Measurements from ENCODE around the gene TWF2.
"Not testable (repeated sequence)": the region's sequence is repeated elsewhere in the genome, so short reads cannot be mapped to it uniquely, and the experiment has no call there.

TWF2 gene

DNA sequence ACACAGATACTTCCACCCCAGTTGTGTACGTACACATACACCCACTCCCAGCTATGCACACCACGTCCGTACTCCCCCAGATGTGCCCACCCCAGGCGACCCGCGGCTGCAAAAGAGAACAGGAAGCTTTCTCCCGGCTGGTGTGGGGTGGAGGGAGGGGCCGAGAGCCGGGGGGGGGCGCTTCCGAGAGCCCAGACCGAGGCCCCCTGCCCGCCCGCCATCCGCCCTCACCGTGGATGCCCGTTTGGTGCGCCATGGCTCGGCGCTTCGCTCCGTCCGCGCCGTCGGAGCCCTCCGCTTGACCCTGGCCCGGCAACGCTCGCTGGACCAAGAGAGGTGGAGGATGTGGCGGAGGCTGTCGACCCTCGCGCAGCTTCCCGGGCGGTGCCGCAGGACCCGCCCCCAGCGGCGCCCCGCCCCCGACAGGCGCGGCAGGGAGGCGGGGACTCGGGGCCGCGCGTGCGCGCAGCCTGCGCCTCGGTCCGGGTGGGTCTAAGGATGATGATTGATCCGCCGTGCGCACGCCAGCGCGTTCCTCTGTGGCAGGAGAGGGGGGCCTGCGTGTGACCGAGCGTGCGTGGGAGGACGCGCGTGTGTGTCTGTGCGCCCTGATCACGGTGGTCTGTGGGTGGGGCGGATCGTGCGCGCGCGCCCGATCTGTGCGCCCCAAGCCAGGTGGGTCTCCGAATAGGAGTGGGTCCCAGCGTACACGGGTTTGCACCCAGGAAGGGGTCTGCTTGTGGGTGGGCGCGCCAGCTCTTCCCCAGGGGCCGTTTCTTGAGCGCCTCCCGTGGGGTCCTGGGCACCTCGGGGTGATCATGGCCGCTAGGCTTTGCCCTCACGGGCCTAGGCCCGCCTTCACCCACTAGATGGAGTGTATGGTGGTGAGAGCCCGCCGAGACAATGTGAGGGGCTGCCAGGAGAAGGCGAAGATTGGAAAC lies at the start of gene TWF2:
TWF2 (minus strand) TSS at position 398 of the 941 bp plus-strand sequence; CDS start at position 256, 142 bp downstream.
- peak; percentile 93 for DNase-seq

DNA sequence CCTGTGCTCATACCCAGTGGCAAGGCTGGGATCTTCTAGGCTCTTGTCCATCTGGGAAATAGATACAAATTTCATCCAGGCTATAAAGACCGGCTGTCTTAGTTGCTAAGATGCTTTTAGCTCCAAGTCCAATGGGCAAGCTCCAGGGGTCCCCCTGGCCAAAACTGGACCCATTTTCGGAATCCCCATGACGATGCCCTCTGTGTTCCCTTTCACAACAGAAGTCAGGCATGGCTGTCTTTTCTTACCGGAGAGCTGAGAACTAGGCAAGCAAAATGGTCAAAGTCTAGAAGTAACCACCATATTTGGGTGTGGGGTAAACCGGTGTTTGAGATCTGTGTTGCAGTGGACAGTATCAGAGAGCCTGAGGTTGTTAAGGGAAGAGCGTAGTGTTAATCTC lies 49.7 kb upstream of the TWF2 start:
- no peak for DNase-seq

DNA sequence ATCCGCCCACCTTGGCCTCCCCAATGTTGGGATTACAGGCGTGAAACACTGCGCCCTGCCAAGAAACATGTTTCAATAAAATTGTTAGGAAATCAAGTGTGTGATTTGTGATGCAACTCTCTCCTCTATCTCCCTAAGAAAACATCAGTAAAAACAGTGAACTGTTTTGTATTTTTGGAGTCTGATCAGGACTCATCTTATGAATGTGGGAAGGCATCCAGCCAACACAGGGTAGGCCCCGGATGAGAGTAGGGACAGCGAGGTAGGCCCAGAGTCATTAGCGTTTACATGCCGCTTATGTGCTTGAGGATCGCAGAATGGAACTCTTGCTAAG lies 47.8 kb upstream of the TWF2 start:
- DNase-seq = no peak

DNA sequence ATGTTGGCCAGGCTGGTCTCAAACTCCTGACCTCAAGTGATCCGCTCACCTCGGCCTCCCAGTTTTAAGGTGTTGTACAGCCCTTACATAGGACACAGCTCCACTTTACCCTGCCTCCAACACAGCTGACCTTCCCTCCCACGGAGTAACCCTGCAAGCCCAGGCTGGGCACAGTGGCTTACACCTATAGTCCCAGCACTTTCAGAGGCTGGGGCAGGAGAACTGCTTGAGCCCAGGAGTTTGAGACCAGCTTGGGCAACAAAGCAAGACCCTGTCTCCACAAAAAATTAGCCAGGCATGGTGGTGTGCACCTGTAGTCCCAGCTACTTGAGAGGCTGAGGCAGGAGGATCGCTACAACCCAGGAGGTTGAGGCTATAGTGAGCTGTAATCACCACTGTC lies 45.1 kb upstream of the TWF2 start:
- not testable (repeated sequence) for DNase-seq

DNA sequence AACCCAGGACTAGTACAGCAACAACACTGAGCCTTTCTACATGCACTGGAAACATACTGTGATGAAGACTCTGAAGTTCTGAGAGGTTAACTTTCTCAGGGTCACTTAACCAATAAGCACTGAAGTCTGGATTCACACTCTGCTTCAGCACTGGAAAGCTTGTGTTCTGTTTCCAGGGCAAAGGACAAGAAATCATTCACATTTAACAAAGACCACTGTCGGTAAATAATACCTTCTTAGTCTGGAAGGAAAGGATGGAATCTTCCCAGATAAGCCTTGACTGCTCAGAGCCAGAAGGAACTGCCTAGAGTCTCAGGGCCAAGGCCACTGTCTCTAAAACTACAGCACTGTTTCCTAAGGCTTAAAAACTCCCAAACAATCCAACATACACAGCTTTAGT lies 44.3 kb upstream of the TWF2 start:
- no peak for DNase-seq

DNA sequence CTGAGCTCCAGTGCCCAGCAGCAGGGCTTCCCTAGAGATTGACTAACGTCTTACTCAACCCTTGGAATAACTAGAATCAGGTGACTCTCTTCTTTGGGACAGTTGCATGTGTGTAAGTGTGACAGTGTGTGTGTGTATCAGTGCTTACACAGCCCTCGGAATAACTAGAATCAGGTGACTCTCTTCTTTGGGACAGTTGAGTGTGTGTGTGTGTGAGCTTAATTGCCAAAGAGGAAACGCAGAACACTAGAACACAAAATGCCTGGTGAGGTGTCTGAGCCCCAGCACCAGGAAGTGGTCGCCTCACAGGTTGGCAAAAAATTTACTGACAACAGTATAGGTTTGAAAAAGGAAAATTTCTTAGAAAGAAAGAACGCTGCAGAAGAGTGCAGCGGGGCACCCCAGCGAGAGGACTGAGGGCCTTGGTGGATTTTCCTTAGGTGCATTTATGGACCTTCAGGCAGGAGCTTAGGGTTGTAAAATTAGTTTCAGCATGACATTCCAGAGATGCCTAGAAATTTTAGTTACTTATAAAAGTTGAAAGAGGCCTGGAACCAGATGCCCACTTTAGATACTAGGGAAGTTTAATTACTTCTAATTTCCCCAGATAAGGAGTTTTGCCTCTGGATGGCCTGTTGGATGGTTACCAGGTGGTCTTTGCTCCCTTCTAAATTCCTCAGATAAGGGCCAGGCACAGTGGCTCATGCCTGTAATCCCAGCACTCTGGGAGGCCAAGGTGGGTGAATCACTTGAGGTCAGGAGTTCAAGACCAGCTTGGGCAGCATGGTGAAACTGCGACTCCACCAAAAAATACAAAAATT lies 43.2 kb upstream of the TWF2 start:
- no peak for DNase-seq

DNA sequence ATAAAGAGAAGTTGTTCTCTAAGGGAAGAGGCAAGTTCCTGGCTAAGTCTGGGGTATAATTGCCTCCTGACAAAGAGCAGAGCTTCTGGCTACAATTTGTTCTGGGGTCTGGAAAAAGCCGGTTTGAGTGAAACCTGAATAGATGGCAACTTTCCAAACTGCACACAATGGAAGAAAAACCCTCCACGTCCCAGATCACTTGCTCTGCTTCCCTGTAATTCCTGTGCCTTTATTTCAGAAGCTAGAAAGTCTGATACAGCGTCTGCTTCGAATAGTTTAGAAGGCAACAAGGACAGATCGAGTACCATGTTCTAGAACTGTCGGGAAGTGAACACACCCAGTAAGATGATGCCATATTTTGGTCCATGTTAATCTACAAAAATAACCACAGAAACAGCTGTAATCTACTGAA lies 41.1 kb upstream of the TWF2 start:
- DNase-seq = peak; percentile 76

DNA sequence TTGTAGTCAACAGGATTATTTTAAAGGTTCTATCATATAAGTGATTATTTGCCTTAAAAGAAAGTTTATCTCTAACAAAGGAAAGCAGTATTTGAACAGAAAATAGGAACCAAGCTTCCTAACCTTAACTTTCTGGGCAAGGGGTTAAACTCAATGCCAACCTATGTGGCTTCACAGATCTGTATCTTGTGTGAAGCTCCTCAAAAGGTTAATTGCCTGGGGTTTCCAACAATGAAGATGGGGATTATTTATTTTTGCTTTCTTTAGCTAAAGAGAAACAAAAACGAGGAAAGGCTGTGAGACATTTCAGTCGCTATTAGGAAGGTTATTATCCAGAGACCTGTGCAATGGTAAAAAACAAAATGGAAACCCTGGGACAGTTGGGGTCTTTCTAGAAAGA lies 40.6 kb upstream of the TWF2 start:
- no peak for DNase-seq

DNA sequence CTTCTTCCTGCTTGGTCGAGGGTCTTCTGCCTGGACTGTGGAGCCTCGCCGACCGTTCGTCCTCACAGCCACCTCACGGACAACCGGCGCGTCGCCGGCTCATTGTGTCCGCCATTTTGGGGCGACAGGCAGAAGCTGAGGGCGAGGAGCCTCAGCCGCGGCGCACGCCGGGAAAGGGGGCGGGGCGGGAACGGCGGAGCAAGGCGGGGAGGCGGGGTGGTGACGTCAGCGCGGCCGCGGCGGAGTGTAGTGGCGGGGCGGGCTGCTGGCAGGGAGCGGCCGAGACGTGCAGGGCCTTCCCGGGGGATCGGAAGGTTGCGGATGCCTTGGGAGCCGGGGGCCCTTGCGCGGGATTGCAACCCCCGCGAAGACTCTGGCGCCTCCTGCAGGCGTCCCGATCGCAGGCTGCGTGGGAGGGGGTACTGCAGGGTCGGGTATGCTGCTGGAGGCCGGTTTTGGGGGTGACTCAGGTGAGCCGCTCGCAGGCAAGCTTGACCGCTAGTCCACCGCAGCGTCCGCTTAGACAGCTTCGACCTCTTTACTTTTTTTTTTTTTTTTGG lies 39.6 kb upstream of the TWF2 start, which contains the start of gene WDR82:
WDR82 (minus strand) TSS at position 140 of the 560 bp plus-strand sequence. CDS start 288 bp downstream, outside the sequence.
- peak; percentile 97 for DNase-seq

DNA sequence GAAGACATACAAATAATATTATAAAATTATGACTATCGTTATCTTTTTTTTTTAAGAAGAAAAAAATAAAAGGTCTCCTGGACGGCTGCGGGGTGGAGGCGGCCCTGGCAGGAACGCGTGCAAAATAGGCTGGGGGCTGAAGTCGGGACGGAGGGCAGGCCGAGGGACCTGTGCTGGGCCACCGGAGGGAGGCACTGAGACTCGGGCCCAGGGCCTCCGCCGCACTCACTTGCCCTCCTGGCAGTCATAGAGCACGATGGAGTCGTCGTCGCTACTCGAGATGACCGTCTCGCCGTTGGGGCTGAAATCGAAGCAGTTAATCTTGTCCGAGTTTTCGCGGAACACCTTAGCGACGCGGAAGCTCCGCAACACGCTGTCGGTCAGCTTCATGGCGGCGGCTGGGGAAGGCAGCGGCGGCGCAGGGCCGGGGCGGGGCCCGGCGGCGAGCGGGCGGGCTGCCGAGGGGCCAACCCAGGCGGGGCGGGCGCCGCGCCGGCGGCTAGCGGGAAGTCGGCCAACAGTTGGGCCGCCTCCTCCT lies 39.1 kb upstream of the TWF2 start:
- DNase-seq = peak; percentile 89

DNA sequence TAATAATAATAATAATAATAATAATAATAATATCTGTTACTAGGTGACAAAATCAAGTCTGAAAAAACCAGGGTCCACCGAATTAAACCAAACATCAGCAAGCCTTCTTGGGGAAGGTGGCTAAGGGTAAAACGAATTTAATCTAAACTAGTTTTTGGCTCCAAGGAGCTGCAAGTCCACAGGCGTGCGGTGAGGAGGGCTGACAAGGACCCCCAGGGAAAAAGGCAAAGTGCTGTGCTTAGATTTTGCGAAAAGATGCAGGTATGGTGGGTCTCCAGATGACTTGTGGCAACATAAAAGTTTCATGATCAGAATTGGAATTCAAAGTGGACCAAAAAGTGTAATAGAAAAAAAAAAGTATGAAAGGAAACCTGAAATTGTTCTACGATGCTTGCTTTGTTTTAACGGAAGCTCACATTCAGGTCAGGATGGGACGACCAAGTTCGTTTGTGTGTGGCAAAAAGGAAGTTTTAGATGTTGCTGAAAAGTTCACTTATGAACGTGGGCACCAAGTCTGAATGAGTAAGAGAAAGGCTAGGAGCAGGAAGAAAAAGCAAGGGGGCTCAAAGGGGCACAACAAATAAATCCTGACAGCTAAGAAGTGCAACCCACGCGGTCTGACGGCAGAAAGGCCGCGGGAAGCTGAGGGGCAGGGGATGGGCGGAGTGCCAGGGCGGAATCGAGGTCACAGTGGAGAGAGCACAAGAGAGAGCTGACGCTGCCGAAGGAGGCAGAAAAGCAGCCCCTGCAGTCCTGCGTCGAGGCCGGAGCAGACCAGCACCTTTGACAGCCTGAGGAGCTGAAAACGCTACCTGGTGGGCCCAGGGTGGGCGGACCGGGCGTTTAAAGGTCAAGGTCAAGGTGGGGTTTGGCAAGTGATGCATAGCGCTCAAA lies 38.4 kb upstream of the TWF2 start:
- DNase-seq = peak; percentile 85

DNA sequence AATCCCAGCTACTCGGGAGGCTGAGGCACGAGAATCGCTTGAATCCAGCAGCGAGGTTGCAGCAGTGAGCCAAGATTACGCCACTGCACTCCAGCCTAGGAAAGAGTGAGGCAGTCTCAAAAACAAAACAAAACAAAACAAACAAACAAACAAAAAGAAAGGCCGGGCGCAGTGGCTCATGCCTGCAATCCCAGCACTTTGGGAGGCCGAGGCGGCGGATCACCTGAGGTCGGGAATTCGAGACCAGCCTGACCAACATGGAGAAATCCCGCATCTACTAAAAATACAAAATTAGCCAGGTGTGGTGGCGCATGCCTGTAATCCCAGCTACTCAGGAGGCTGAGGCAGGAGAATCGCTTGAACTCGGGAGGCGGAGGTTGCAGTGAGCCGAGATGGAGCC lies 35.8 kb upstream of the TWF2 start:
- not testable (repeated sequence) for DNase-seq

DNA sequence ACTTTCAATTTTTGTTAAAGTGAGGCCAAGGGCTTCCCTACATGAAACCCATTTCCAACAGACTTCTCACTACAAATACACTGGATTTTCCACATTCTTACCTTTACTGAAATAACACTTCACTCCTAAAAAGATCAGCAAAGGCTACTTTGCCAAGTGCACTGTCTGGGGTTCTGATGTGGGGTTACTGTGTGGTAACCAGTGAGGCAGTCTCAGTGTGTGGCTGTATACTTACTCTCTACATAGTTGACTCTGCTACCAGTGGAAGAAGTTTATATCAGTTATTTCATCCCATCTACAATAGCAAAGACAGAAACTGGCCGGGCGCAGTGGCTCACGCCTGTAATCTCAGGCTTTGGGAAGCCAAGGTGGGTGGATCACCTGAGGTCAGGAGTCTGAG lies 33.9 kb upstream of the TWF2 start:
- no peak for DNase-seq

DNA sequence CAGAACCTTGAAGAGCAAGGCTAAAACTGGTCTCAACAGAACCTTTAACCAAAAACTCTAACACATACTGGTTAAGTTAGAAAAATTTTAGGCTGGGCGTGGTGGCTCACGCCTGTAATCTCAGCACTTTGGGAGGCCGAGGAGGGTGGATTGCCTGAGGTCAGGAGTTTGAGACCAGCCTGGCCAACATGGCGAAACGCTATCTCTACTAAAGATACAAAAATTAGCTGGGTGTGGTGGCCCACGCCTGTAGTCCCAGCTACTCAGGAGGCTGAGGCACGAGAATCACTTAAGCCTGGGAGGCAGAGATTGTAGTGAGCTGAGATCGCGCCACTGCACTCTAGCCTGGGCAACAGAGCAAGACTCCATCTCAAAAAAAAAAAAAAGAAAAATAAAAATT lies 33.2 kb upstream of the TWF2 start:
- DNase-seq = not testable (repeated sequence)

DNA sequence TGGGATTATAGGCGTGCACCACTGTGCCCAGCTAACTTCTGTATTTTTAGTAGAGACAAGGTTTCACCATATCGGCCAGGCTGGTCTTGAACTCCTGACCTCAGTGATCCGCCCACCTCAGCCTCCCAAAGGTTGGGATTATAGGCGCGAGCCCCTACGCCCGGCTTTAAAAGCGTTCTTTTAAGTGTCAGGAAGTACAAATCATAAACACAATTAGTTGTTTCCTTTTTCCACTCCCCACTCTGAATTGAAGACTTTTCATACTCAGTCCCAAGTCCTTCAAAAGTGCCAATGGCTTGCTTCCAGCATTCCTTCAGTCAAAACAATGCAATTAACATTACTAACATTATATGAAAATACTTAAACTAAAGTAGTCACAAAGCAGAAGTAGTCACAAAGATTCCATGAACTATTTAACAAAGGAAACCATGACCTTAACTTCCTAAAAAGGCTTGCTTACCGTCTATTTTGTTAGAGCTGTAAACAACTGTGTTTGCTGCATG lies 31.3 kb upstream of the TWF2 start:
- DNase-seq = no peak

DNA sequence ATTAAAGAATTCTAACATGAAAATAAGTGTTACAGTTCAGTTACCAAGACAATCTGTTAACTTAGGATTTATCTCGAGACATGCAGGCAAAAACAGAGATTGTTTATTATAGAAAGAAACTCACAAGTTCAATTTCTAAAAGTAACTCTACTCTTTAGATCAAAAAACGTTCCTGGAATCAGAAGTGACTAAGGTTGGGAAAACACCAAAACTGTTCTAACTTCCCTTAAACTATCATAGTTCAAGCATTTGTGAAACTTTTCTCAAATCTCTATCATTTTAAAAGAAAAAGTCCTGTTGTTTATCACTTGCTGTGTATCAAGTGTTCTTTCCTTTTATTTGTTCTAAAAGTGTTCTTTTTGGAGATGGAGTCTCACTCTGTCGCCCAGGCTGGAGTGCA lies 30.8 kb upstream of the TWF2 start:
- DNase-seq = no peak

DNA sequence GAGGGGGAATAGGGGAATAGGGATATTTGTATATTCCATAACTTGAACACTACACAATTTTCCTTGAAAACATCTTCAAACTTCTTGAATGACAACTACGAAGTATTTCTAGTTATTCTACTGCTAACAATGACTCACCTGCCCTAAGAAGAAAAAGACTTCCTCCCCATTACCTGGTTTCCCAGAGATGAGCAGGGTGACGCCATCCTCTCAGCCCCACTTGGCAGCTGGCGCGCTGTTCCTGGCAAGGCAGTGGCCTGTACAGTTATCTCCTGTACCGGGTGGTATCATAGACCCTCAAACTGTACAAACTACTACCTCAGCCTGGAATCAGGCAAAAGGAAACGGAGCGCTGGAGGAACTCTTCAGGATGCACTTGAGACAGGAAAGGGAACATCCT lies 29.1 kb upstream of the TWF2 start:
- DNase-seq = no peak

DNA sequence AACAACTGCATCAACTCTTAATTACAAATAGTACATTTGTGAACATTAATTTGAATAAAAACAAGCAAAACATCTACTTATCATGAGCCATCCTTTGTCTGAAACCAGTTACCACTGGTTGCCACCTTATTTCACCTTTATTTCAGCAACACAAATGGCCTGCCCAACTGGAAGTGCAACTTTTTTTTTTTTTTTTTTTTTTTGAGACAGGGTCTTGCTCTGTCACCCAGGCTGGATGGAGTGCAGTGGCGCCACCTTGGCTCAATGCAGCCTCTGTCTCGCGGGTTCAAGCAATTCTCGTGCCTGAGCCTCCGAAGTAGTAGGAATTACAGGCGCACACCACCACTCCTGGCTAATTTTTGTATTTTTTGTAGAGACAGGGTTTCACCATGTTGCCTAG lies 26.4 kb upstream of the TWF2 start:
- no peak for DNase-seq

DNA sequence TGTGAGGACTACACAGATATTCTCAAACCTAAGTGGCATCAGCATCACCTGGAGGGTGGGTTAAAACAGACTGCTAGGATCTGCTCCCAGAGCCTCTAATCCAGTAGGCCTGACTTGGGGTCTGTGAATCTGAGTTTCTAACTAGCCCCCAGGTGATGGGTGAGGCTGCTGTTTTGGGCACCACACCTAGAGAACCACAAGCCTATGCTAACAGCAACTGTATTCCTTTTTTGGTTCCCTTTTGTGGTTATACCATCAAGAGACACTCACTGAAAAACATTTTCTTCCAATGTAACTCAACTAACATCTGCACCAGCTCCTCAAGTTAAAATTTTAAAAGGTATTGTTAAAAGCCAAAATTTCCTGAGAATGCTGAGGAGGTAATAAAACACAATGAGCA lies 23.5 kb upstream of the TWF2 start:
- no peak for DNase-seq

DNA sequence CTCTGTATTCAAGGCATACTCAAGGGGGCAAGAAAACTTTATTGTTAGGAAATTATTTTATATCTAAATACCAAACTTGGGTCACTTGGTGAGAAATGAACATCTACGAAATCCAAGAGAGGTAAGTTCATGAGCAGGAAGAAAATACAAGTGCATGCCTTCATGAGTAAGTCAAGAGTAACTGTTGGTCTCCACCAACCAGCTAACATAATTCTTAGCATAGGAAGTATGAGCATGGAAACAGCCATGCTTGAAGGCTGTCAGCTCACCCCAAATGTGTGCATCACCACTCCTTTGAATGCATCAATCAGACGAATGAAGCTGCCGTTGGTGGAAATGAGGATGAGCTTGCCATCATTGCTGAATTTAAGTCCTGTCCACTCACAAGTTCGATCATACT lies 20.5 kb upstream of the TWF2 start:
- DNase-seq = no peak

DNA sequence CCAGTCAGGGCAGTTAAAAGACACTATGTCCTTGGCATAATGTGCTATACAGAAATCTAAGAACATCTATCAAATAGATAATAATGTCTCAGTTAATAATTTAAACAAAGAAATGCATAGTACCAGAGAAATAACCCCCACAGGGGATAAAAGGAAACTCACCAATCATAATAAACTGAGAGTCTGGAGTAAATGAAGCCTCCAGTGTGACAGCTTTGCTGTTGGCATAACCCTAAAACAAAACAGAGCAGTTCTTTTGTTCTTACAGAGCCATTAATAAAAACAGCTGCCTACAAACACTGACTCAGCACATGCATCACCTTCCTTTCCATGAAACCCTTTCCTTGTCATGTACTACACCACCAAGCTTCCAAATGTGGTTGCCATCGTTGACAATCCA lies 20.1 kb upstream of the TWF2 start:
- no peak for DNase-seq

DNA sequence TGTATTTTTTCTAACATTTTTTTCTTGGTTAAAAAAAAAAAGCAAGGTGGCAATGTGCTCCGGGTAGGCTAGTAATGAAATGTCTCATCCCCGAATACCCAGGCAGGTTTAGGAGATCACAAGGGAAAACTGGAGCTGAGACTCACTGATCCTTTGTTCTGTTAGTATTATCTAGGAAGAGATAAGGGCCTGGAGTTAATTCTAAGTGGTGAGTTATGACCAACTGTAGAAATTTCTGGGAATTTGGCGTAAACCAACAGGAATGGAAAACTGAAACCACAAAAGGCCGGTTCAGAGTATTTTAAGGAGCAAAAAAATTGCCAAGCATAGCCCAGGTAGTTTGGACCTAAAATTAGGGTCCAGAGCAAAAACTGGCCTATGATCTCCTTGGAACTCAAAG lies 19.0 kb upstream of the TWF2 start:
- DNase-seq = no peak

Data from eye (tissue), 1 donor.